ENCODE measurements around the gene CUL1. TPM values are rescaled to one million over a fixed set of nuclear protein-coding genes. Genes with fewer than 3 reads are reported as not detected.

Gene CUL1
- total RNA-seq, 1 experiment from 2014 or later: 53.1 TPM

DNA sequence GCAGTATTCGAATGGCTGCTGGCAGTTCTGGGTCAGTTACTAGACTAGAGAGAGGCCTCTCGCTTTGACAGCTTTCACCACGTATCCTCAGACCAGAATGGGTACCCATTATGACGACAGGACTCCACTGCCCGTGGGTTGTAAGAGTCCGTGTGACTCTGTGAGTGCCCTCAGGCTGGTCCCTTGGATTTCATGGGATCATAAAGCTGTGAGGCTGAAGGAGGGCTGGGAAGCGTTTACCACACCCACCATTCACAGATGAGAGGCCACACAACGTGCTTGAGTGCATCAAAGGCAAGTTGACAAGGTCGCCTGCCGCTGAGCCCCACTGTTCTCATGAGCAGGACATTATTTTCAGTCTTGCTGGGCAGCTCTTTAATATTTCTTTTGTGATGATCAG is 98.1 kb downstream of the CUL1 start (continued):
- TF ChIP-seq, protein P1, sequence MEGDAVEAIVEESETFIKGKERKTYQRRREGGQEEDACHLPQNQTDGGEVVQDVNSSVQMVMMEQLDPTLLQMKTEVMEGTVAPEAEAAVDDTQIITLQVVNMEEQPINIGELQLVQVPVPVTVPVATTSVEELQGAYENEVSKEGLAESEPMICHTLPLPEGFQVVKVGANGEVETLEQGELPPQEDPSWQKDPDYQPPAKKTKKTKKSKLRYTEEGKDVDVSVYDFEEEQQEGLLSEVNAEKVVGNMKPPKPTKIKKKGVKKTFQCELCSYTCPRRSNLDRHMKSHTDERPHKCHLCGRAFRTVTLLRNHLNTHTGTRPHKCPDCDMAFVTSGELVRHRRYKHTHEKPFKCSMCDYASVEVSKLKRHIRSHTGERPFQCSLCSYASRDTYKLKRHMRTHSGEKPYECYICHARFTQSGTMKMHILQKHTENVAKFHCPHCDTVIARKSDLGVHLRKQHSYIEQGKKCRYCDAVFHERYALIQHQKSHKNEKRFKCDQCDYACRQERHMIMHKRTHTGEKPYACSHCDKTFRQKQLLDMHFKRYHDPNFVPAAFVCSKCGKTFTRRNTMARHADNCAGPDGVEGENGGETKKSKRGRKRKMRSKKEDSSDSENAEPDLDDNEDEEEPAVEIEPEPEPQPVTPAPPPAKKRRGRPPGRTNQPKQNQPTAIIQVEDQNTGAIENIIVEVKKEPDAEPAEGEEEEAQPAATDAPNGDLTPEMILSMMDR (IDR thresholded peaks at IDR 0.05 in 2 of 3, conservative IDR thresholded peaks at IDR 0.05 in 1 of 3; ENCODE audit: borderline replicate concordance in 1 of 3, insufficient read depth in 1 of 3, low read depth in 2 of 3, low read length in 2 of 3): no peak
- TF ChIP-seq EZH2 (IDR thresholded peaks at IDR 0.05): no peak

DNA sequence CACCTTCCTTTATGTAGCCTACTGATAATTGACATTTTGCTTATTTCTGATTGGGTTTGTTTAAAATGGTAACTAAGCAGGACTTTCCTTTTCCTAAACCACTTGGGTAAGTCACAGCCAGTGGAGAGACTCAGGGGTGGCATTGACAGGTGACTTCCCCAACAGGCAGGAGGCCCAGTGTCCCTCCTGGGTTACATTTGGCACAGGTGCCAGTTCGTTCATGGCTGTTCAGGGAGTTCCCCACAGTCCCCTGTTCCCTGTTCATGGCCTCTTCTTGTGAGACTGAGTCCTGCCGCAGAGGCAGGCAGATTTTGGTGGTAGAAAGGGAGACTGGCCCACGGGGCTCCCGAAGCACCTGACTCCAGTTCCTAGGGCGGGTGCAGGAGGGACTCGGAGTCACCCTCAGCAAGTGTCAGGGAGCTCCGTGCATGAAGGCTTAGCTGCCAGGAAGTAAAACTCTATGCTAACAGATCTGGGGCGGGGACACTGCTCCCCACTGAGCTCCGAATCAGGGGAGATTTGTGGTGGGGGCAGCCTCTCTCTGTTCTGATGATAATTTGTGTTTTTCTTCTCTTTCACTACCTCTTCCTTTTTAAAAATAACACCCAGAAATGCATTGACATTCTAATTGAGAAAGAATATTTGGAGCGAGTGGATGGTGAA is 101.3 kb downstream of the CUL1 start:
- no peaks in the 10 kb centered on the region for H3K4me1 ChIP-seq (ENCODE audit: control insufficient read depth in 1 of 2, insufficient read depth in 2 of 2, low read length in 2 of 2)
- H4K20me1 ChIP-seq (ENCODE audit: insufficient read depth): no peaks in the 10 kb centered on the region
- RAD21 ChIA-PET (ENCODE audit: low non-redundant PET in 1 of 2, low total read pairs in 2 of 2, uncharacterized antibody in 2 of 2, unreplicated experiment in 2 of 2): no interaction called here
- DNase-seq (ENCODE audit: low read depth, low spot score) (no peak), ATAC-seq (no peak)
- no peak overlapping the region for H3K27ac ChIP-seq (ENCODE audit: low read depth, low read length)
- no peak overlapping the region for H3K4me2 ChIP-seq (ENCODE audit: low read length)
- TF ChIP-seq CBX3 (IDR thresholded peaks at IDR 0.05; ENCODE audit: low read depth): no peak
- TF ChIP-seq, protein P1 (IDR thresholded peaks at IDR 0.05 in 2 of 3, conservative IDR thresholded peaks at IDR 0.05 in 1 of 3; ENCODE audit: borderline replicate concordance in 1 of 3, insufficient read depth in 1 of 3, low read depth in 2 of 3, low read length in 2 of 3): no peak
- TF ChIP-seq SRF (IDR thresholded peaks at IDR 0.05; ENCODE audit: low read depth): no peak
- no peak for TF ChIP-seq CEBPB (IDR thresholded peaks at IDR 0.05; ENCODE audit: low read depth)
- no peak for TF ChIP-seq POLR2AphosphoS5 (IDR thresholded peaks at IDR 0.05; ENCODE audit: low read depth, low read length)
- TF ChIP-seq EGR1 (IDR thresholded peaks at IDR 0.05; ENCODE audit: low read depth): no peak
- TF ChIP-seq, protein P2, sequence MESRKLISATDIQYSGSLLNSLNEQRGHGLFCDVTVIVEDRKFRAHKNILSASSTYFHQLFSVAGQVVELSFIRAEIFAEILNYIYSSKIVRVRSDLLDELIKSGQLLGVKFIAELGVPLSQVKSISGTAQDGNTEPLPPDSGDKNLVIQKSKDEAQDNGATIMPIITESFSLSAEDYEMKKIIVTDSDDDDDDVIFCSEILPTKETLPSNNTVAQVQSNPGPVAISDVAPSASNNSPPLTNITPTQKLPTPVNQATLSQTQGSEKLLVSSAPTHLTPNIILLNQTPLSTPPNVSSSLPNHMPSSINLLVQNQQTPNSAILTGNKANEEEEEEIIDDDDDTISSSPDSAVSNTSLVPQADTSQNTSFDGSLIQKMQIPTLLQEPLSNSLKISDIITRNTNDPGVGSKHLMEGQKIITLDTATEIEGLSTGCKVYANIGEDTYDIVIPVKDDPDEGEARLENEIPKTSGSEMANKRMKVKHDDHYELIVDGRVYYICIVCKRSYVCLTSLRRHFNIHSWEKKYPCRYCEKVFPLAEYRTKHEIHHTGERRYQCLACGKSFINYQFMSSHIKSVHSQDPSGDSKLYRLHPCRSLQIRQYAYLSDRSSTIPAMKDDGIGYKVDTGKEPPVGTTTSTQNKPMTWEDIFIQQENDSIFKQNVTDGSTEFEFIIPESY (IDR thresholded peaks at IDR 0.05; ENCODE audit: extremely low read depth, insufficient replicate concordance, low read length): no peak
- TF ChIP-seq, protein P3, sequence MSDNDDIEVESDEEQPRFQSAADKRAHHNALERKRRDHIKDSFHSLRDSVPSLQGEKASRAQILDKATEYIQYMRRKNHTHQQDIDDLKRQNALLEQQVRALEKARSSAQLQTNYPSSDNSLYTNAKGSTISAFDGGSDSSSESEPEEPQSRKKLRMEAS (IDR thresholded peaks at IDR 0.05): no peak
- no peak for TF ChIP-seq POLR2A (IDR thresholded peaks at IDR 0.05; ENCODE audit: borderline replicate concordance, extremely low read depth, insufficient read depth, insufficient read length)
- no peak for TF ChIP-seq ZFX (IDR thresholded peaks at IDR 0.05)
- TF ChIP-seq SP1 (IDR thresholded peaks at IDR 0.05; ENCODE audit: low read depth): no peak
- TF ChIP-seq FOSL1 (IDR thresholded peaks at IDR 0.05; ENCODE audit: low read depth): no peak
- no peak for TF ChIP-seq ELF1 (IDR thresholded peaks at IDR 0.05; ENCODE audit: borderline replicate concordance, low read depth)
- no peak overlapping the region for H3K9ac ChIP-seq (ENCODE audit: low read length)
- BruUV-seq (replicated peaks): no TSS peak
- H3K79me2 ChIP-seq (ENCODE audit: insufficient read depth, low read length): no peaks in the 10 kb centered on the region
- H2AFZ ChIP-seq (ENCODE audit: low read depth, low read length, poor library complexity, severe bottlenecking): no peak overlapping the region
- no peak overlapping the region for H3K4me3 ChIP-seq (replicated peaks in 1 of 2; ENCODE audit: low read depth in 1 of 2, low read length in 2 of 2)
- no peaks in the 10 kb centered on the region for H3K9me2 ChIP-seq (ENCODE audit: insufficient read depth)
- CTCF ChIA-PET: no interaction called here
- peaks cover 11 to 27% of the 10 kb centered on the region in 2 experiments; a peak in 3 of 4 replicates for H3K36me3 ChIP-seq (ENCODE audit: control insufficient read depth in 1 of 2, insufficient read depth in 2 of 2, low read length in 2 of 2)
- POLR2A ChIA-PET: no interaction called here
- intact Hi-C loops (cut with micrococcal nuclease): no loop called here
- H3K9me3 ChIP-seq (ENCODE audit: control insufficient read depth in 1 of 2, insufficient read depth in 1 of 2, low read depth in 1 of 2, low read length in 2 of 2): no peaks in the 10 kb centered on the region
- no peaks in the 10 kb centered on the region for H3K27me3 ChIP-seq (ENCODE audit: insufficient read depth, low read length)

Measured in HCT116 (cell line).